Measurements from ENCODE around the gene S100A11. TPM values are rescaled to one million over a fixed set of nuclear protein-coding genes. Genes with fewer than 3 reads are reported as not detected.

Gene S100A11
- total RNA-seq, 8 experiments from 2014 or later: 2.2 to 494 (median 45.8) TPM; not detected in 3

GRCh38 chr1:152013664-152014237 lies 23.1 kb downstream of the S100A11 start:
- H3K4me1 ChIP-seq (replicated peaks in 1 of 2): no peaks in the 10 kb centered on the region
- no peak overlapping the region for H3K4me3 ChIP-seq
- in situ Hi-C loops (cut with MboI; ENCODE audit: low pct_unique_long_range_greater_than_20kb in 2 of 9, low sequenced_read_pairs in 9 of 9, unreplicated experiment in 9 of 9): no loop called here
- WGBS, 10 experiments: 0 to 17% (median 5%) methylated on average over 1 to 3 of the region's 3 CpGs; no CpG with 5 or more reads in 3 of the 10 experiments
- peak in 2 of 8 experiments; percentile 17 to 50 for ATAC-seq (replicated peaks in 6 of 8)
- H3K27ac ChIP-seq: no peak overlapping the region

GRCh38 chr1:152009691-152010090 lies 27.1 kb downstream of the S100A11 start:
- Histone ChIP-seq H3K4me3 (no peak overlapping the region), H3K27ac (no peak overlapping the region), H3K4me1 (replicated peaks in 1 of 2) (no peaks in the 10 kb centered on the region)
- in situ Hi-C loops (cut with MboI; ENCODE audit: low pct_unique_long_range_greater_than_20kb in 2 of 9, low sequenced_read_pairs in 9 of 9, unreplicated experiment in 9 of 9): loop anchor here in 1 of 9 experiments (10.0 kb wide), 1 partner anchor 75 kb away; no protein-coding TSS in a partner anchor
- ATAC-seq (replicated peaks in 6 of 8): no peak
- WGBS, 10 experiments: 36 to 88% (median 60%) methylated on average over 1 of the region's 1 CpG; no CpG with 5 or more reads in 1 of the 10 experiments

GRCh38 chr1:152007047-152007446 lies 29.8 kb downstream of the S100A11 start:
- in situ Hi-C loops (cut with MboI; ENCODE audit: low pct_unique_long_range_greater_than_20kb in 2 of 9, low sequenced_read_pairs in 9 of 9, unreplicated experiment in 9 of 9): loop anchor here in 1 of 9 experiments (10.0 kb wide), 1 partner anchor 72 kb away; no protein-coding TSS in a partner anchor
- no peaks in the 10 kb centered on the region for H3K4me1 ChIP-seq (replicated peaks in 1 of 2)
- H3K27ac ChIP-seq: no peak overlapping the region
- 2 to 86% (median 43%) methylated on average over 1 to 2 of the region's 2 CpGs for WGBS, 10 experiments
- no peak for ATAC-seq (replicated peaks in 6 of 8)
- no peak overlapping the region for H3K4me3 ChIP-seq

GRCh38 chr1:152005360-152005912 lies 31.4 kb downstream of the S100A11 start:
- no peak for ATAC-seq (replicated peaks in 6 of 8)
- no peak overlapping the region for H3K27ac ChIP-seq
- 0 to 92% (median 68%) methylated on average over 1 to 4 of the region's 4 CpGs for WGBS, 10 experiments
- no peak overlapping the region for H3K4me3 ChIP-seq
- in situ Hi-C loops (cut with MboI; ENCODE audit: low pct_unique_long_range_greater_than_20kb in 2 of 9, low sequenced_read_pairs in 9 of 9, unreplicated experiment in 9 of 9): loop anchor here in 1 of 9 experiments (10.0 kb wide), 1 partner anchor 71 kb away; no protein-coding TSS in a partner anchor
- no peaks in the 10 kb centered on the region for H3K4me1 ChIP-seq (replicated peaks in 1 of 2)

GRCh38 chr1:152003846-152004442 lies 32.9 kb downstream of the S100A11 start:
- H3K4me1 ChIP-seq (replicated peaks in 1 of 2): no peaks in the 10 kb centered on the region
- in situ Hi-C loops (cut with MboI; ENCODE audit: low pct_unique_long_range_greater_than_20kb in 2 of 9, low sequenced_read_pairs in 9 of 9, unreplicated experiment in 9 of 9): loop anchor here in 1 of 9 experiments (10.0 kb wide), 1 partner anchor 69 kb away; no protein-coding TSS in a partner anchor
- 0 to 74% (median 64%) methylated on average over 1 to 4 of the region's 4 CpGs; no CpG with 5 or more reads in 2 of the 10 experiments for WGBS, 10 experiments
- H3K27ac ChIP-seq: no peak overlapping the region
- no peak overlapping the region for H3K4me3 ChIP-seq
- no peak for ATAC-seq (replicated peaks in 6 of 8)

GRCh38 chr1:152002960-152003359 lies 33.8 kb downstream of the S100A11 start:
- in situ Hi-C loops (cut with MboI; ENCODE audit: low pct_unique_long_range_greater_than_20kb in 2 of 9, low sequenced_read_pairs in 9 of 9, unreplicated experiment in 9 of 9): loop anchor here in 1 of 9 experiments (10.0 kb wide), 1 partner anchor 68 kb away; no protein-coding TSS in a partner anchor
- Histone ChIP-seq H3K4me3 (no peak overlapping the region), H3K27ac (no peak overlapping the region), H3K4me1 (replicated peaks in 1 of 2) (no peaks in the 10 kb centered on the region)
- 20 to 90% (median 58%) methylated on average over 1 to 3 of the region's 3 CpGs; no CpG with 5 or more reads in 2 of the 10 experiments for WGBS, 10 experiments
- no peak for ATAC-seq (replicated peaks in 6 of 8)

- in situ Hi-C loops (cut with MboI; ENCODE audit: low pct_unique_long_range_greater_than_20kb in 2 of 9, low sequenced_read_pairs in 9 of 9, unreplicated experiment in 9 of 9): loop anchor here in 1 of 9 experiments (10.0 kb wide), 1 partner anchor 67 kb away; no protein-coding TSS in a partner anchor
- H3K4me3 ChIP-seq: no peak overlapping the region
- no peak overlapping the region for H3K27ac ChIP-seq
- WGBS, 10 experiments: 0 to 100% (median 60%) methylated on average over 1 to 3 of the region's 4 CpGs; no CpG with 5 or more reads in 1 of the 10 experiments
- H3K4me1 ChIP-seq (replicated peaks in 1 of 2): no peaks in the 10 kb centered on the region
- peak; percentile 78 to 97 (median 86) for ATAC-seq (replicated peaks in 6 of 8)
Observed at GRCh38 chr1:152001631-152002584, 34.9 kb downstream of the S100A11 start.

GRCh38 chr1:152000964-152001630 lies 35.7 kb downstream of the S100A11 start:
- WGBS, 10 experiments: 0 to 100% (median 63%) methylated on average over 1 to 4 of the region's 4 CpGs; no CpG with 5 or more reads in 4 of the 10 experiments
- in situ Hi-C loops (cut with MboI; ENCODE audit: low pct_unique_long_range_greater_than_20kb in 2 of 9, low sequenced_read_pairs in 9 of 9, unreplicated experiment in 9 of 9): loop anchor here in 1 of 9 experiments (10.0 kb wide), 1 partner anchor 66 kb away; no protein-coding TSS in a partner anchor
- H3K4me1 ChIP-seq (replicated peaks in 1 of 2): no peaks in the 10 kb centered on the region
- no peak overlapping the region for H3K27ac ChIP-seq
- H3K4me3 ChIP-seq: no peak overlapping the region
- ATAC-seq (replicated peaks in 6 of 8): peak in 2 of 8 experiments; percentile 12 to 19

- in situ Hi-C loops (cut with MboI; ENCODE audit: low pct_unique_long_range_greater_than_20kb in 2 of 9, low sequenced_read_pairs in 9 of 9, unreplicated experiment in 9 of 9): loop anchor here in 2 of 9 experiments (10.0 kb wide), 1 partner anchor 64 kb away; no protein-coding TSS in a partner anchor
- no peak for ATAC-seq (replicated peaks in 6 of 8)
- Histone ChIP-seq H3K4me3 (no peak overlapping the region), H3K27ac (no peak overlapping the region), H3K4me1 (replicated peaks in 1 of 2) (peaks cover 0 to 6% of the 10 kb centered on the region in 2 donors)
Observed at GRCh38 chr1:151998611-151999362, 38.0 kb downstream of the S100A11 start.

- Histone ChIP-seq H3K4me3 (no peak overlapping the region), H3K4me1 (replicated peaks in 1 of 2) (peaks cover 0 to 16% of the 10 kb centered on the region in 2 donors), H3K27ac (no peak overlapping the region)
- ATAC-seq (replicated peaks in 6 of 8): no peak
- in situ Hi-C loops (cut with MboI; ENCODE audit: low pct_unique_long_range_greater_than_20kb in 2 of 9, low sequenced_read_pairs in 9 of 9, unreplicated experiment in 9 of 9): loop anchor here in 2 of 9 experiments (10.0 kb wide), 1 partner anchor 62 kb away; no protein-coding TSS in a partner anchor
- WGBS, 10 experiments: 80 to 100% (median 95%) methylated on average over 1 of the region's 1 CpG; no CpG with 5 or more reads in 2 of the 10 experiments
Observed at GRCh38 chr1:151997284-151997570, 39.6 kb downstream of the S100A11 start.

GRCh38 chr1:151995774-151996173 lies 41.0 kb downstream of the S100A11 start:
- no peak overlapping the region for H3K27ac ChIP-seq
- H3K4me3 ChIP-seq: no peak overlapping the region
- 0 to 100% (median 70%) methylated on average over 1 to 2 of the region's 2 CpGs for WGBS, 10 experiments
- ATAC-seq (replicated peaks in 6 of 8): no peak
- in situ Hi-C loops (cut with MboI; ENCODE audit: low pct_unique_long_range_greater_than_20kb in 2 of 9, low sequenced_read_pairs in 9 of 9, unreplicated experiment in 9 of 9): loop anchor here in 2 of 9 experiments (10.0 kb wide), 1 partner anchor 61 kb away; no protein-coding TSS in a partner anchor
- H3K4me1 ChIP-seq (replicated peaks in 1 of 2): peaks cover 0 to 24% of the 10 kb centered on the region in 2 donors
